B cell (primary cell): Measurements from ENCODE around the gene STEAP1B. TPM values are rescaled to one million over a fixed set of nuclear protein-coding genes. Genes with fewer than 3 reads are reported as not detected.

Source experiments
- ATAC-seq: fragments of 200-7000 bp; cut with Tn5 transposase; one replicate; pipeline ENCODE4 v1.10.0; 2021; ENCODE audit warnings: low read depth, mild to moderate bottlenecking, moderate number of reproducible peaks, moderate library complexity
- CTCF ChIA-PET: fragments of 350-600 bp; sonication (Branson Sonifier 250); formaldehyde crosslinking; loops from one replicate; lab custom pipeline; 2021; ENCODE audit warnings: antibody characterized with exemption, inconsistent platforms; lab: Charles Lee
- POLR2A ChIA-PET: fragments of 350-600 bp; sonication (Branson Sonifier 250); formaldehyde crosslinking; loops from one replicate; lab custom pipeline; 2021; ENCODE audit warnings: antibody characterized with exemption; lab: Charles Lee
- DNase-seq: peaks from one replicate; pipeline ENCODE4 v3.0.0; 2013
- H2AFZ ChIP-seq: 2 replicates; pipeline ENCODE4 v1.6.1; 2012; ENCODE audit warnings: mild to moderate bottlenecking, low read depth, low read length; ENCODE audit not compliant: insufficient read depth, poor library complexity, severe bottlenecking
- H3K27ac ChIP-seq, 2 donors: 1 replicate in 1 of 2; 2 replicates in 1 of 2; pipeline ENCODE4 v1.5.1; 2012 to 2013; ENCODE audit warnings: low read length in 2 of 2, mild to moderate bottlenecking in 2 of 2, moderate library complexity in 1 of 2
- H3K27me3 ChIP-seq, 4 experiments: fragments of 200-600 bp in 1 of 4; sonication (generic) in 1 of 4; replicated peaks in 1 of 4; 1 replicate in 2 of 4; 2 replicates in 2 of 4; pipeline versions ENCODE4 v1.6.1 to v1.7.0; 2013 to 2016; ENCODE audit warnings: low read length in 3 of 4, mild to moderate bottlenecking in 2 of 4, mixed read lengths in 1 of 4, moderate library complexity in 1 of 4; ENCODE audit not compliant: insufficient read depth in 4 of 4, control insufficient read depth in 3 of 4; ENCODE audit errors: control extremely low read depth in 1 of 4
- H3K36me3 ChIP-seq, 2 experiments: replicated peaks in 1 of 2; 1 replicate in 1 of 2; 2 replicates in 1 of 2; pipeline versions ENCODE4 v1.6.1 to v1.7.1; 2013; ENCODE audit warnings: low read length in 1 of 2; ENCODE audit not compliant: insufficient read depth in 2 of 2, control insufficient read depth in 1 of 2; ENCODE audit errors: control extremely low read depth in 1 of 2, extremely low read depth in 1 of 2
- H3K4me1 ChIP-seq, 2 donors: fragments of 200-600 bp in 1 of 2; sonication (generic) in 1 of 2; 1 replicate in 1 of 2; 2 replicates in 1 of 2; pipeline versions ENCODE4 v1.5.1 to v1.6.1; 2013 to 2017; ENCODE audit warnings: low read length in 2 of 2; ENCODE audit not compliant: control insufficient read depth in 2 of 2, insufficient read depth in 2 of 2
- H3K4me2 ChIP-seq: replicated peaks from 2 replicates; pipeline ENCODE3; 2012; ENCODE audit warnings: mild to moderate bottlenecking, low read depth, low read length; ENCODE audit not compliant: poor library complexity, severe bottlenecking
- H3K4me3 ChIP-seq, 5 experiments: fragments of 200-600 bp in 1 of 5; sonication (generic) in 1 of 5; 1 replicate in 3 of 5; 2 replicates in 2 of 5; pipeline versions ENCODE4 v1.5.1 to v1.7.0; 2011 to 2016; ENCODE audit warnings: low read length in 4 of 5, mild to moderate bottlenecking in 4 of 5, low read depth in 2 of 5, control low read depth in 1 of 5, moderate library complexity in 1 of 5; ENCODE audit not compliant: insufficient read depth in 1 of 5; ENCODE audit errors: control extremely low read depth in 1 of 5, extremely low read depth in 1 of 5
- H3K79me2 ChIP-seq: fragments of 200-600 bp; sonication (generic); one replicate; pipeline ENCODE4 v1.6.0; 2016; ENCODE audit warnings: low read length; ENCODE audit not compliant: control insufficient read depth, insufficient read depth
- H3K9ac ChIP-seq: fragments of 200-600 bp; sonication (generic); 2 replicates; pipeline ENCODE4 v1.6.1; 2017; ENCODE audit warnings: mild to moderate bottlenecking, low read length, moderate library complexity
- H3K9me3 ChIP-seq, 3 donors: one replicate each; pipeline versions ENCODE4 v1.6.1 to v1.7.1; 2013; ENCODE audit warnings: low read length in 2 of 3; ENCODE audit not compliant: control insufficient read depth in 2 of 3, insufficient read depth in 1 of 3; ENCODE audit errors: control extremely low read depth in 1 of 3
- H4K20me1 ChIP-seq: 2 replicates; pipeline ENCODE4 v1.6.0; 2012; ENCODE audit warnings: mild to moderate bottlenecking, low read length; ENCODE audit not compliant: insufficient read depth, control insufficient read depth, poor library complexity, severe bottlenecking
- H3K27ac Mint-ChIP-seq: one replicate; pipeline ENCODE4 v1.8.0; 2021; ENCODE audit warnings: mixed read lengths
- H3K27me3 Mint-ChIP-seq: one replicate; pipeline ENCODE4 v1.8.0; 2021; ENCODE audit warnings: mixed read lengths
- H3K4me1 Mint-ChIP-seq: one replicate; pipeline ENCODE4 v1.8.0; 2021; ENCODE audit warnings: mixed read lengths
- H3K4me3 Mint-ChIP-seq: one replicate; pipeline ENCODE4 v1.8.0; 2021; ENCODE audit warnings: mixed read lengths
- H3K9me3 Mint-ChIP-seq: one replicate; pipeline ENCODE4 v1.8.0; 2022; ENCODE audit warnings: mixed read lengths; ENCODE audit not compliant: insufficient read depth
- CTCF ChIP-seq: fragments of 200-600 bp; IDR thresholded peaks from one replicate; pipeline ENCODE4 v1.8.0; 2022; ENCODE audit warnings: antibody characterized with exemption, mild to moderate bottlenecking
- EZH2 ChIP-seq: IDR thresholded peaks from 2 replicates; pipeline ENCODE4 v1.6.1; 2012; ENCODE audit warnings: borderline replicate concordance, low read depth, mild to moderate bottlenecking, moderate library complexity, low read length; ENCODE audit not compliant: insufficient read depth, poor library complexity, severe bottlenecking
- WGBS: methylation state at CpG from one replicate; pipeline ENCODE4 v1.1.5; 2013; ENCODE audit warnings: missing lambda C conversion rate; ENCODE audit not compliant: insufficient coverage; 5-methylcytosine and 5-hydroxymethylcytosine counted together
- intact Hi-C: fragments of 100-400 bp; cut with micrococcal nuclease; formaldehyde crosslinking; loops from one replicate; pipeline ENCODE4 v1.10.0; 2022
- polyA plus RNA-seq: library from polyadenylated mRNA; depleted of rRNA; stranded (reverse); fragments of >200 nt; gene quantifications from 2 replicates; pipeline ENCODE4 v1.2.3, GENCODE V29; 2012
- total RNA-seq, 2 donors: library from RNA; stranded (reverse); fragments of 120-200 nt in 1 of 2; gene quantifications; 1 replicate in 1 of 2; 2 replicates in 1 of 2; pipeline versions ENCODE4 v1.2.3 to v1.2.4, GENCODE V29; 2013 to 2022

The STEAP1B gene
- total and polyA plus RNA-seq, 2 donors (not counting 1 experiment from before 2014, with no cell fraction given) = 8.8 to 24.7 TPM

GRCh38 chr7:22480523-22481075 lies 19.4 kb downstream of the STEAP1B start:
- WGBS = 100% methylated on average over 1 of the region's 4 CpGs
- no peaks in the 10 kb centered on the region for H3K27me3 Mint-ChIP-seq
- no peak overlapping the region for H3K27ac ChIP-seq

More at GRCh38 chr7:22480523-22481075, 19.4 kb downstream of the STEAP1B start:
- Mint-ChIP-seq H3K4me1 (peaks cover 11% of the 10 kb centered on the region), H3K4me3 (no peak overlapping the region), H3K9me3 (no peaks in the 10 kb centered on the region), H3K27ac (no peak overlapping the region)
- Histone ChIP-seq H3K4me2 (no peak overlapping the region), H3K36me3 (no peaks in the 10 kb centered on the region), H3K9ac (no peak overlapping the region), H2AFZ (no peak overlapping the region), H3K27me3 (no peaks in the 10 kb centered on the region), H3K4me3 (no peak overlapping the region), H4K20me1 (no peaks in the 10 kb centered on the region), H3K79me2 (no peaks in the 10 kb centered on the region), H3K4me1 (peaks cover 13 to 18% of the 10 kb centered on the region in 2 donors), H3K9me3 (no peaks in the 10 kb centered on the region)
- POLR2A ChIA-PET = no interaction called here
- ATAC-seq (no peak), DNase-seq (no peak)
- intact Hi-C loops = no loop called here
- TF ChIP-seq CTCF (no peak), EZH2 (no peak)
- CTCF ChIA-PET = interaction anchor here (1.2 to 9.0 kb wide), 2 partner anchors 8 to 370 kb away, joined by 4 to 109 read pairs; no protein-coding TSS in a partner anchor
